HEK293 (cell line): Measurements from ENCODE around the gene SCAMP2.

Experiments used
- CTCF ChIP-seq: fragments of 450-650 bp; formaldehyde crosslinking; IDR thresholded peaks from 2 replicates; pipeline ENCODE4 v1.5.1; 2016; ENCODE audit warnings: missing biosample characterization, missing genetic modification characterization
- GLI2 ChIP-seq: fragments of 450-650 bp; formaldehyde crosslinking; IDR thresholded peaks from 2 replicates; pipeline ENCODE4; 2017; ENCODE audit warnings: missing biosample characterization, missing genetic modification characterization, low read depth, borderline replicate concordance
- INSM2 ChIP-seq: fragments of 450-650 bp; formaldehyde crosslinking; IDR thresholded peaks from 2 replicates; pipeline ENCODE4 v1.5.1; 2016; ENCODE audit warnings: missing biosample characterization, missing genetic modification characterization
- KLF7 ChIP-seq: fragments of 450-650 bp; formaldehyde crosslinking; IDR thresholded peaks from 2 replicates; pipeline ENCODE4 v1.5.1; 2016; ENCODE audit warnings: missing biosample characterization, missing genetic modification characterization, borderline replicate concordance
- PRDM2 ChIP-seq: fragments of 450-650 bp; formaldehyde crosslinking; IDR thresholded peaks from 2 replicates; pipeline ENCODE4 v1.5.1; 2016; ENCODE audit warnings: missing biosample characterization, missing genetic modification characterization, borderline replicate concordance
- TRIM28 ChIP-seq: IDR thresholded peaks from 2 replicates; pipeline ENCODE4 v1.6.1; 2011; ENCODE audit warnings: low read length, control low read depth, borderline replicate concordance
- ZEB2 ChIP-seq: fragments of 450-650 bp; formaldehyde crosslinking; IDR thresholded peaks from 2 replicates; pipeline ENCODE4 v1.5.1; 2016; ENCODE audit warnings: missing biosample characterization, missing genetic modification characterization
- ZFP41 ChIP-seq: fragments of 450-650 bp; formaldehyde crosslinking; IDR thresholded peaks from 2 replicates; pipeline ENCODE4 v1.5.1; 2016; ENCODE audit warnings: missing biosample characterization, missing genetic modification characterization, borderline replicate concordance
- ZNF114 ChIP-seq: fragments of 450-650 bp; formaldehyde crosslinking; IDR thresholded peaks from 2 replicates; pipeline ENCODE4 v1.5.0; 2017; ENCODE audit warnings: missing biosample characterization, missing genetic modification characterization
- ZNF138 ChIP-seq: fragments of 450-650 bp; formaldehyde crosslinking; IDR thresholded peaks from 2 replicates; pipeline ENCODE4 v1.5.1; 2016; ENCODE audit warnings: missing biosample characterization, missing genetic modification characterization, borderline replicate concordance
- ZNF146 ChIP-seq: fragments of 450-650 bp; formaldehyde crosslinking; IDR thresholded peaks from 2 replicates; pipeline ENCODE4 v1.5.1; 2016; ENCODE audit warnings: missing biosample characterization, missing genetic modification characterization
- ZNF266 ChIP-seq: fragments of 450-650 bp; formaldehyde crosslinking; IDR thresholded peaks from 2 replicates; pipeline ENCODE4 v1.5.1; 2016; ENCODE audit warnings: missing biosample characterization, missing genetic modification characterization, low read depth
- ZNF311 ChIP-seq: fragments of 450-650 bp; formaldehyde crosslinking; IDR thresholded peaks from 2 replicates; pipeline ENCODE4 v1.5.1; 2017; ENCODE audit warnings: missing biosample characterization, missing genetic modification characterization, borderline replicate concordance
- ZNF324 ChIP-seq: fragments of 450-650 bp; formaldehyde crosslinking; IDR thresholded peaks from 2 replicates; pipeline ENCODE4 v1.5.1; 2016; ENCODE audit warnings: missing biosample characterization, missing genetic modification characterization
- ZNF354C ChIP-seq: fragments of 450-650 bp; formaldehyde crosslinking; IDR thresholded peaks from 2 replicates; pipeline ENCODE4 v1.5.1; 2016; ENCODE audit warnings: missing biosample characterization, missing genetic modification characterization, low read depth, borderline replicate concordance
- ZNF501 ChIP-seq: fragments of 450-650 bp; formaldehyde crosslinking; IDR thresholded peaks from 2 replicates; pipeline ENCODE4 v1.5.1; 2016; ENCODE audit warnings: missing biosample characterization, missing genetic modification characterization
- ZNF510 ChIP-seq: fragments of 450-650 bp; formaldehyde crosslinking; IDR thresholded peaks from 2 replicates; pipeline ENCODE4 v1.5.1; 2018; ENCODE audit warnings: mild to moderate bottlenecking, missing genetic modification characterization, missing biosample characterization; ENCODE audit not compliant: insufficient replicate concordance
- ZNF549 ChIP-seq: fragments of 450-650 bp; IDR thresholded peaks from 2 replicates; pipeline ENCODE4 v1.5.1; 2018; ENCODE audit warnings: missing biosample characterization, missing genetic modification characterization, mild to moderate bottlenecking, inconsistent platforms, moderate library complexity
- ZNF558 ChIP-seq: fragments of 450-650 bp; formaldehyde crosslinking; IDR thresholded peaks from 2 replicates; pipeline ENCODE4 v1.5.1; 2016; ENCODE audit warnings: missing biosample characterization, missing genetic modification characterization
- ZNF580 ChIP-seq: fragments of 450-650 bp; formaldehyde crosslinking; IDR thresholded peaks from 2 replicates; pipeline ENCODE4 v1.5.1; 2016; ENCODE audit warnings: missing biosample characterization, missing genetic modification characterization
- ZNF645 ChIP-seq: fragments of 450-650 bp; formaldehyde crosslinking; IDR thresholded peaks from 2 replicates; pipeline ENCODE4; 2016; ENCODE audit warnings: missing biosample characterization, missing genetic modification characterization
- ZNF677 ChIP-seq: fragments of 450-650 bp; IDR thresholded peaks from 2 replicates; pipeline ENCODE4 v1.5.0; 2018; ENCODE audit warnings: missing biosample characterization, mild to moderate bottlenecking, missing genetic modification characterization, moderate library complexity
- ZNF704 ChIP-seq: fragments of 450-650 bp; formaldehyde crosslinking; IDR thresholded peaks from 2 replicates; pipeline ENCODE4 v1.5.1; 2016; ENCODE audit warnings: missing biosample characterization, missing genetic modification characterization
- ZNF777 ChIP-seq: fragments of 450-650 bp; formaldehyde crosslinking; IDR thresholded peaks from 2 replicates; pipeline ENCODE4 v1.5.1; 2017; ENCODE audit warnings: missing biosample characterization, missing genetic modification characterization, borderline replicate concordance
- ZSCAN16 ChIP-seq: fragments of 450-650 bp; formaldehyde crosslinking; IDR thresholded peaks from 2 replicates; pipeline ENCODE4 v1.5.1; 2016; ENCODE audit warnings: missing biosample characterization, missing genetic modification characterization
- ZSCAN5A ChIP-seq: fragments of 450-650 bp; formaldehyde crosslinking; IDR thresholded peaks from 2 replicates; pipeline ENCODE4 v1.5.1; 2016; ENCODE audit warnings: missing biosample characterization, missing genetic modification characterization

The SCAMP2 gene

GRCh38 chr15:74906450-74907162 lies 33.4 kb upstream of the SCAMP2 start, which contains the start of gene FAM219B (continued):
- TF ChIP-seq ZNF558 (tag by site-specific recombination) (no peak), ZNF114 (tag by site-specific recombination) (no peak), PRDM2 (tag by site-specific recombination) (no peak), CTCF (tag by site-specific recombination) (peak; percentile 60), ZNF146 (tag by site-specific recombination) (no peak), TRIM28 (no peak), ZNF677 (tag by site-specific recombination) (no peak), ZNF138 (no peak), ZEB2 (tag by site-specific recombination) (peak; percentile 76), ZNF354C (tag by site-specific recombination) (no peak), ZSCAN16 (tag by site-specific recombination) (no peak), ZNF311 (tag by site-specific recombination) (no peak), ZNF777 (tag by site-specific recombination) (no peak), ZFP41 (tag by site-specific recombination) (no peak), ZNF324 (tag by site-specific recombination) (no peak; the same call in 1 of the 2 replicates), ZNF549 (tag by site-specific recombination) (no peak), ZNF510 (tag by site-specific recombination) (no peak), ZSCAN5A (no peak), GLI2 (no peak), INSM2 (tag by site-specific recombination) (0 out of 2 replicates have a peak, but pooled peaks have one; percentile 32), ZNF501 (tag by site-specific recombination) (no peak; the same call in 1 of the 2 replicates), KLF7 (peak; percentile 47; the same call in 1 of the 2 replicates), ZNF580 (tag by site-specific recombination) (no peak; the same call in 1 of the 2 replicates), ZNF704 (tag by site-specific recombination) (no peak), ZNF266 (tag by site-specific recombination) (no peak), ZNF645 (tag by site-specific recombination) (no peak)
